ENCODE results near the gene ROGDI.

ROGDI gene

DNA sequence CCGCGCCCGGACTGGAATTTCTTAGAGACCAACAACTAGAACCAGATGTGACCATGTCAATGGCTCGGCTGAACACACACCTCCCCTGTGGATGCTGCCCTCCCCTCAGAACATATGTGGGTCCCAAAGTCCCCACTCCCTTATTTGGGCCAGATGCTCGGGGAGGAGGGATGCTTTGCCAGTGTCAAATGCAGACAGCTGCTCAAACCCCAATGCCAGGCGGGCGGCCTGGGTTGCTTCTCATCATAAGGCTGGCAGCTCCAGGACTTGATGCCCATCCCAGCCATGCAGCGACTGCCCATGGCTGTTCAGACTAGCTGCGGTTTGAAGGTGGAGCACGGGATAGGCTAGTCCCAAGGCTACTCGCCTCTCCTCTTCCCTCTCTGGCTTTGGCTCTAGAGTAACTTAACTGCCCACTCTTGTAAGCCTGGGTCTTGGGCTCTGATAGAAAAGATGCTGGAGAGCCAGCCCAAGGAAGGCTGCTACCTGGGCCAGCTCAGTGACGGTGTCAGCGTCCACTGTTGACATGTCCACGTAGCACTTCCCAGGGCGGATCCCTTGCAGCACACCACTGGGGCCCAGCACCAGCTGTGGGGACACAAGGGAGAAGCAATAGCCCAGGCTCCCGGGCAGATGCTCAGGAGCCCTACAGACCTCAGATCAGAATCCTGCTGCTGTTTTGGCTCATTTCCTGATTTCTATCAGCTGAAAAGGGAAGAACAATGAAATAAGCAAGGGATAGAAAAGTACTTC is 11.0 kb upstream of the ROGDI start:
- TF ChIP-seq CTCF (IDR thresholded peaks at IDR 0.05), result no peak

DNA sequence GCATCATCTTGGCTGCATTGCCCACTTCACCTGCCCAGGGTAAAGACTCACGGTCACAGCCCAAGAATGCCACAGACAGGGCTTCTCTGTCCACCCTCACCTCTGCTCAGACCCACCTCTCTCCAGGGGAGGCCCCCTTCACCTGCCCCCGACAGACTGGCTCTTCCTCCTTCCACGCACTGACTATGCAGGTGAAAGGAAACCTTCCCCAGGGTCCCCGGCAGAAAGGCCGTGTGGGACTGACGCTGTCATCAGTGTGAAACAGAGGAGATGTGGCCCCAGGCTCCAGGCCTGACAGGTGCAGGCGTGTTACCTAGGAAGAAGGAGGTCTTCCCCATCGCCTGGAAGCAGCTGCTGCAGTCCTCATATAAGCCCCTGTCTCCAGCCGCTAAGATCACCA is 9.3 kb upstream of the ROGDI start:
- no peak for TF ChIP-seq CTCF (IDR thresholded peaks at IDR 0.05)

GRCh38 chr16:4811242-4811641 is 8.8 kb upstream of the ROGDI start:
- no peak for TF ChIP-seq CTCF (IDR thresholded peaks at IDR 0.05)

DNA sequence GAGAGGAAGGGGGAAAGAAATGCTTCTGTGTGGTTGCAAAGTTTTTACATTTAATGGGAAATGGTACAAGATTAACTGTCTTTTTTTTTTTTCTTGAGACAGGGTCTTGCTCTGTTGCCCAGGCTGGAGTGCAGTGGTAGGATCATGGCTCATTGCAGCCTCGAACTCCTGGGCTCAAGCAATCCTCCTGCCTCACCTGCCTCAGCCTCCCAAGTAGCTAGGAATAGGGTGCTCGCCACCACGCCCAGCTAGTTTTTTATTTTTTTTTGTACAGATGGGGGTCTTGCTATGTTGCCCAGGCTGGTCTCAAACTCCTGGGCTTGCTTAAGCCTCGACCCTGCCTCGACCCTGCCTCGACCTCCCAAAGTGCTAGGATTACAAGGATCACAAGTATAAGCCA is 3.8 kb upstream of the ROGDI start:
- no peak for TF ChIP-seq CTCF (IDR thresholded peaks at IDR 0.05)

GRCh38 chr16:4805231-4805630 is 2.8 kb upstream of the ROGDI start:
- no peak for TF ChIP-seq CTCF (IDR thresholded peaks at IDR 0.05)

DNA sequence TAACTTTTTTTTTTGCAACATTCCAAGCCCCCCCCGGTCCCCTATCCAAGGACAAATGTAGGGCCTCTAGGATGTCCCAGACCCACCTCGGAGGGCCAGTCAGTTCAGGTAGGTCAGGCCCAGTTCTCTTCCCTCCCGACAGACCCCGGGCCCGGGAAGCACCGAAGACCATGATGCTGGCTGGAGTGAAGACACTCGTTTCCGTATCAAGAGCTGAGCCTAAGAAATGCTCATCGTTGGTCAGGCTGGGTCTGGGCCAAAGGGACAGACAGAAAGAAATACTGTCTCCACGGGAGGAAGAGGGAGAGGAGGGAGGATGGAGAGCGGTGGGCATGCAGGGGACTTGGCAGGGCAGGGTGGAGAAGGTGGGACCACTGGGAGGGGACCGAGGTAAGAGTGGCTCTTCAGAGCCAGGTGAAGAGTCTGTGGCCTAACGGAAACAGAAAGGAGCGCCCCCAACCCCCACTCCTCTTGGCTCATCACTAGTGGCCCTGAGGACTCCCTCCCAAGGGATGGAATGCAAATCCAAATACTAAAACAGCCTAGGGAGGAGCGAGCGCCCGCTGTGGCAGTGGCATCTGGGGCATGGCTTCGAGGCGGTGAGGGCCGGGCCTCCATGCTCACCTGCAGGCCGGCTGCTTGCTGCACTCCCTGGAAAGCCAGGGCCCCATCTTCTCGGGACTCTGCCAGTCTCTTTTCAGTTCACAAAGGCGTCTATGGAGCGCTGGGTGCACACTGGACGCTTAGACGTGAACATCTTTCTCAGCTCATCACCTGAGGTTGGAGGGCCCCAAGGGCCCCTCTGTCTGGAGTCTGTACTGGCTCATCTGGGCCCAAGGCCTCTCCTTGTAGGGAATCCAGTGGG is 1.7 kb upstream of the ROGDI start:
- TF ChIP-seq CTCF (IDR thresholded peaks at IDR 0.05), result no peak

GRCh38 chr16:4803401-4803844 is 990 bp upstream of the ROGDI start:
- no peak for TF ChIP-seq CTCF (IDR thresholded peaks at IDR 0.05)

All from LNCAP (cell line).